ENCODE data around the gene RAB44.

The RAB44 gene

DNA sequence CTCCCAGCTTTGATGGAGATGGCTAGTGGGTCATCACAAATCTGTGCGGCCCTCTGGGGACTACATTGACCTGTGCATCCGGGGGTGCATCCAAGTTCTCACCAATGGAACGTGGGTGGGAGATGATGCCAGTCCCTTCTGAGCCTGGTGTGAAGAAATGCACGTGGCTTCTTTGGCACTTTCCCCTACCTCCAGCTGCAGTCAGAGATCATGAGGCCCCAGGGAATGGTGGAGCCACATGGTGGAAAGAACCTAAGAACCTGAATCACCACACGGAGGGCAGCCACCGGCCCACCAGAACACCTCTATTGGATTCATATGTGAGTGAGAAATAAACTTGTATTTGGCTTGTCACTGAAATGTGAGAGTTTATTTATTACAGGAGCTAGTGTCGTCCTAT, 29.0 kb upstream of the RAB44 start:
- DNase-seq, result no peak

DNA sequence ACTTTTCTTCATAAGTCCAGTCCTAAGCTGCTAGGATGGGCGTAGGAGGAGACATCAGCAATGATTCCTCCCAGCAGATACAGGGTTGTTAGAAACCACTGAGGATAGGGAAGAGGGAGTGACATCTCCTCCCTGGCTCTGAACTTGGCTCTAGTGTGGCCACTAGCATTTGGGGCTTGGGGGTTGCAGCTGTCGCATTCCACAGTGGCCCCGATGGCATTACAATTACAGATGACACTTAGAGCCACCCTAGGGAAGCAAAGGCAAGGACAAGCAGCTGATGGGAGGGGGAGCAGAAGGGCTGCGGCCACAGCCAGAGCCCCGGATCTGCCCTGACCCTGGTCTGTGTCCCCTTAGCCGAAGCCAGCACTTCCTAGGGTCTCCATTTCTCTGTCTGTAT, 28.6 kb upstream of the RAB44 start:
- DNase-seq, result no peak

DNA sequence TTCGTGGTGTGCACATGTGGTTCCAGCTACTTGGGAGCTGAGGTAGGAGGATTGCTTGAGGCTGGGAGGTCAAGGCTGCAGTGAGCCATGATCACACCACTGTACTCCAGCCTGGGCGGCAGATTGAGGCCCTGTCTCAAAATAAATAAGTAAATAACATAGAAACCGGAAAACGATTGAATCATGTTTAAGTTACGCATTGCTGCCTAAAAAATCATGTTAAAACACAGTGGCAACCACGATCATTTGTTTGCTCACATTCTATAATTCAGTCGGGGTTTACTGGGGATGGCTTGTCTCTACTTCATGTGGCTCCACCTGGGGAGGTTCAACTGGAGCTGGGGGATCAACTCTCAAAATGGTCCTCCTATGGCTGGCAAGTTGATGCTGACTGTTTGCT, 27.4 kb upstream of the RAB44 start:
- DNase-seq, result no peak

DNA sequence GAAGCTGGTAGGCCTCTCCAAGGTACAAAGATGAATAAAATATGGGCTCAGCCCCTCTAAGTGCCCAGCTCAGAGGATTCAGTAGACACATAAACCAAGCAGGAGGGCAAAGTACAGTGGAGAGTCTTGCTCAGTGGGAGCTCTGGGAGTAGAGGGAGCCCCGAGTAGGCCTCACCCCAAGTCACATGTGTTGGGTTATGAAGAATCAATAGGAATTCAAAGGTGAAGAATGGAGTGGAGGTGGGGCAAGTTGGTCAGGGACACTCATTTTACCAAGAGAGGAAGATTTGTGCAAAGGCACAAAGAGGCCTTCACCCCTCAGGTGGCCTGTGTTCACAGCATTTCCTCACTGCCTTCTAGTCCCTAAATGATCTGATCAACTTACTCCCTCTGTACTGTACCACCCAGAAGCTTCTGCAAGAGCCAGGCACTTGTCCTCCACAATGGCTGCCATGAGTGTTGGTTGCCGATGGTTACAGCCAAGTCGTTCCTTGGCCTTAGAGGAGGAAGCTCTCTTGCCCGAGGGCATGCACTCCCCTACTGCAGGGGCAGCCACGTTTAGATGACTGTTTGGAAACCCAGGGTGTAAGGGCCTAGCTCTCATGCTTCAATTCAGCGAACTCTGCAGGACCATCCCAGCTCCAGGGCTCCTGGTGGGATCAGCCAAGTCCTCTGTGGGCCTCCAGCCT, 25.8 kb upstream of the RAB44 start:
- no peak for DNase-seq

DNA sequence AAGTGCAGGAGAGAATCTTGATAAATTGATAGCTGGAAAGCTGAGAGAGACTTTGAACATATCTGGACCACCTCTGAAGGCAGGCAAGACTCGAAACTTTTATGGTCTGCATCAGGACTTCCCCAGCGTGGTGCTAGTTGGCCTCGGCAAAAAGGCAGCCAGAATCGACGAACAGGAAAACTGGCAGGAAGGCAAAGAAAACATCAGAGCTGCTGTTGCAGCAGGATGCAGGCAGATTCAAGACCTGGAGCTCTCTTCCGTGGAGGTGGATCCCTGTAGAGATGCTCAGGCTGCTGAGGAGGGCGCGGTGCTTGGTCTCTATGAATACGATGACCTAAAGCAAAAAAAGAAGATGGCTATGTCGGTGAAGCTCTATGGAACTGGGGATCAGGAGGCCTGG, 23.7 kb upstream of the RAB44 start:
- DNase-seq, result no peak

DNA sequence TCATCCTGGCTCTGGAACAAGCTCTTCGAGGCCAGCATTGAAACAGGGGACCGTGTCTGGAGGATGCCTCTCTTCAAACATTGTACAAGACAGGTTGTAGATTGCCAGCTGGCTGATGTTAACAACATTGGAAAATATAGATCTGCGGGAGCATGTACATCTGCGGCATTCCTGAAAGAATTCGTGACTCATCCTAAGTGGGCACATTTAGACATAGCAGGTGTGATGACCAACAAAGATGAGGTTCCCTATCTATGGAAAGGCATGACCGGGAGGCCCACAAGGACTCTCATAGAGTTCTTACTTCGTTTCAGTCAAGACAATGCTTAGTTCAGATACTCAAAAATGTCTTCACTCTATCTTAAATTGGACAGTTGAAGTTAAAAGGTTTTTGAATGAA, 22.7 kb upstream of the RAB44 start:
- no peak for DNase-seq

DNA sequence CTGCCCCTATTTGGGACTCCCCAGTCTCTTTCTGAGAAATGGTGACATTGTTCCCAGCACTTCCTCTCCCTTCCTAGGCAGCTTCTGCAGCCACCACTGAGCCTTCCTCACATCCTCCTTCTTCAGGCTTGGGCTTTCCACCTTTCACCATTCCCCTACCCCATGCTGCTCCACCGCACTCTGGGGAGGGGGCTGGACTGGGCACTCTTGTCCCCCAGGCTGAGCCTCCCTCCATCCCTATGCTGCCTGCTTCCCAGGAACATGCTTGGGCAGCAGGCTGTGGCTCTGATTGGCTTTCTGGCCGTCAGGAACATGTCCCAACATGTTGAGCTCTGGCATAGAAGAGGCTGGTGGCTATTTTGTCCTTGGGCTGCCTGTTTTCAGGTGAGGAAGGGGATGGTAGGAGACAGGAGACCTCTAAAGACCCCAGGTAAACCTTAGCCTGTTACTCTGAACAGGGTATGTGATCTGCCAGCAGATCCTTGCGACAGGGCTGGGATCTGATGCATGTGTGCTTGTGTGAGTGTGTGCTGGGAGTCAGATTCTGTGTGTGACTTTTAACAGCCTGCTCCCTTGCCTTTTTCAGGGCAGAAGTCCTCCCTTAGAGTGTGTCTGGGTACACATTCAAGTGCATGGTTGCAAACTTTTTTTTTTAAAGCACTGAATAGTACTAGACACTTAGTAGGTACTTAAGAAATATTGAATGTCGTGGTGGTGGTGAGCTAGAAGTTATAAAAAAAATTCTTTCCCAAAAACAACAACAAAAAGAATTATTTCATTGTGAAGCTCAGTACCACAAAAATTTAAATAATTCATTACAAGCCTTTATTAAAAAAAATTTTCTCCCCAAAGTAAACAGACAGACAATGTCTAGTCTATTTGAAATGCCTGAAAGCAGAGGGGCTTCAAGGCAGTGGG, 21.2 kb upstream of the RAB44 start:
- no peak for DNase-seq

DNA sequence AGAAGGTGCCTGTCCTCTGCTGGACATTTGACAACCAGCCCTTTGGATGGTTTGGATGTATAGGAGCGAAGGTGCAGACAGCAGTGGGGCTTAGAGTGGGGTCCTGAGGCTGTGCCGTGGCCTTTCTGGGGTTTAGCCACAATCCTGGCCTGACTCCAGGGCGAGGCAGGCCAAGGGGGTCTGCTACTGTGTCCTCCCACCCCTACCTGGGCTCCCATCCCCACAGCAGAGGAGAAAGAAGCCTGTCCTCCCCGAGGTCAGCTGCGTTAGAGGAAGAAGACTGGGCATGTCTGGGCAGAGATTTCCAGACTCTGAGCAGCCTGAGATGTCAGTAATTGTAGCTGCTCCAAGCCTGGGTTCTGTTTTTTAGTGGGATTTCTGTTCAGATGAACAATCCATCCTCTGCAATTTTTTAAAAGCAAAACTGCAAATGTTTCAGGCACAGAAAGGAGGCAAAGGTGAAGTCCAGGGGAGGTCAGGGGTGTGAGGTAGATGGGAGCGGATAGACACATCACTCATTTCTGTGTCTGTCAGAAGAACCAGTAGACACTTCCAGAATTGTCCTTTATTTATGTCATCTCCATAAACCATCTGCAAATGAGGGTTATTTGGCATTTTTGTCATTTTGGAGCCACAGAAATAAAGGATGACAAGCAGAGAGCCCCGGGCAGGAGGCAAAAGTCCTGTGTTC, 20.4 kb upstream of the RAB44 start:
- DNase-seq, result no peak

DNA sequence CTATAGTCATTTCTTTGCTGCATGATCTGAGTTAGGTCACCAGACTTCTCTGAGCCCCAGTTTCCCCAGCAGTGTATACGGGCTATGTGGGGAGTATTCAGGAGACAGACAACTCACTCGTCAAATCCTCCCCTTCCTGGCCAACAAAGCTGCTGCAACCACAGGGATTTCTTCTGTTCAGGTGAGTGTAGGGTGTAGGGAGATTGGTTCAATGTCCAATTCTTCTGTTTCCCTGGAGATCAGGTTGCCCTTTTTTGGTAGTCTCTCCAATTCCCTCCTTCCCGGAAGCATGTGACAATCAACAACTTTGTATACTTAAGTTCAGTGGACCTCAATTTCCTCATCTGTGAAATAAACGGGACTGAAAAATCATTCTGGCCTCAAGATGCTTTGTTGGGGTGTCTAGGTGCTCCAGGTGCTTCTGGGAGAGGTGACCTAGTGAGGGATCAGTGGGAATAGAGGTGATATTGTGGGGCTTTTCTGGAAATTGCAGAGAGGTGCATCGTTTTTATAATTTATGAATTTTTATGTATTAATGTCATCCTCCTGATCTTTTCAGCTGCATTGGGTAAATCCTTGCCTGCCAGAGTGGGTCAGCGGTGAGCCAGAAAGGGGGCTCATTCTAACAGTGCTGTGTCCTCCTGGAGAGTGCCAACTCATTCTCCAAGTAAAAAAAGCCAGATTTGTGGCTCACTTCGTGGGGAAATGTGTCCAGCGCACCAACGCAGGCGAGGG, 19.7 kb upstream of the RAB44 start:
- no peak for DNase-seq

DNA sequence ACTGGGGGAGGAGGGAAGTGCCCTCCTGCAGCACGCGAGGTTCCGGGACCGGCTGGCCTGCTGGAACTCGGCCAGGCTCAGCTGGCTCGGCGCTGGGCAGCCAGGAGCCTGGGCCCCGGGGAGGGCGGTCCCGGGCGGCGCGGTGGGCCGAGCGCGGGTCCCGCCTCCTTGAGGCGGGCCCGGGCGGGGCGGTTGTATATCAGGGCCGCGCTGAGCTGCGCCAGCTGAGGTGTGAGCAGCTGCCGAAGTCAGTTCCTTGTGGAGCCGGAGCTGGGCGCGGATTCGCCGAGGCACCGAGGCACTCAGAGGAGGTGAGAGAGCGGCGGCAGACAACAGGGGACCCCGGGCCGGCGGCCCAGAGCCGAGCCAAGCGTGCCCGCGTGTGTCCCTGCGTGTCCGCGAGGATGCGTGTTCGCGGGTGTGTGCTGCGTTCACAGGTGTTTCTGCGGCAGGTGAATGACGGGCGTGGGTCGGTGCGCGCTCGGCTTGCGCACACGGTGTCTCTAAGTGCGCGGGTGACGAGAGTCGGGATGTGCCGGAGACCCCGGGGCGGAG, 19.1 kb upstream of the RAB44 start, which contains the start of gene CDKN1A:
Gene CDKN1A (plus strand): TSS at position 227 of the 555 bp plus-strand sequence. CDS start 5,388 bp downstream, outside the sequence.
- peak; percentile 54 for DNase-seq

DNA sequence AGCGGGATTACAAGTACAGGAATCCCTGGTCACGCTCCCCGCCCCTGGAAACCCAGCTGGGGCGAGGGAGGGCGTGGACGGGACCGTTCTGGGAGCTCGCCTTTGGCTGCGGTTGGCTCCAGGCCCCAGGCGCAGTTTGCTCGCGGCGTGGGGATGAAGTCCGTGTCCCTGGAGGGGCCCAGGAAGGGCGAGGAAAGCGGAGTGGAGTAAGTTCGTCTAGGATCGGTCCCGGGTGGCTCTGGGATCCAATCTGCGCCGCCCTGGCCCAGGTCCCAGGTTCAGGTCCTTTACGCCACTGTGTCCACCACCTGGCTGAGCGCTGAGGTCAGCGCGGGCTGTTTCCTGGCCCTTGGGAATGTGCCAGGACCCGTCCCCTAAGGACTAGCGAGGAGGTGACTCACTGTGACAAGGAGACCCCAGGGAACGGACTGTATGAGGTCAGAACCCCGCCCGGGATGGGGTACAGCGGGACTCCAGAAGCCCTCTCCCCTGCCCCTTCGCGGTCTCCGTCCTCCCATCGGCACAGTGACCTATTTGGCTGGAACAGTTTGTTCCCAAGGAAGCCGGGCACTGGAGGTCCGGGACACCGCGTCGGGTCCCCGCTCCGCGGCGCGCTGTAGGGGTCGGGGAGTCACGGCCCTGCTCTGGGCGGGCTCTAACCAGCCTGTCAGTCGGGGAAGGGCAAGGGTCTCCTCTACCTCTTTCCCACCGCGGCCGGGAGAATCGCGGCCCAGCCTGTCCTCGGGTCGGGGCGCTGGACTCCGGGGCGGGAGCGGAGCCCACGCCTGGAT, 18.4 kb upstream of the RAB44 start:
- peak; percentile 11 for DNase-seq

DNA sequence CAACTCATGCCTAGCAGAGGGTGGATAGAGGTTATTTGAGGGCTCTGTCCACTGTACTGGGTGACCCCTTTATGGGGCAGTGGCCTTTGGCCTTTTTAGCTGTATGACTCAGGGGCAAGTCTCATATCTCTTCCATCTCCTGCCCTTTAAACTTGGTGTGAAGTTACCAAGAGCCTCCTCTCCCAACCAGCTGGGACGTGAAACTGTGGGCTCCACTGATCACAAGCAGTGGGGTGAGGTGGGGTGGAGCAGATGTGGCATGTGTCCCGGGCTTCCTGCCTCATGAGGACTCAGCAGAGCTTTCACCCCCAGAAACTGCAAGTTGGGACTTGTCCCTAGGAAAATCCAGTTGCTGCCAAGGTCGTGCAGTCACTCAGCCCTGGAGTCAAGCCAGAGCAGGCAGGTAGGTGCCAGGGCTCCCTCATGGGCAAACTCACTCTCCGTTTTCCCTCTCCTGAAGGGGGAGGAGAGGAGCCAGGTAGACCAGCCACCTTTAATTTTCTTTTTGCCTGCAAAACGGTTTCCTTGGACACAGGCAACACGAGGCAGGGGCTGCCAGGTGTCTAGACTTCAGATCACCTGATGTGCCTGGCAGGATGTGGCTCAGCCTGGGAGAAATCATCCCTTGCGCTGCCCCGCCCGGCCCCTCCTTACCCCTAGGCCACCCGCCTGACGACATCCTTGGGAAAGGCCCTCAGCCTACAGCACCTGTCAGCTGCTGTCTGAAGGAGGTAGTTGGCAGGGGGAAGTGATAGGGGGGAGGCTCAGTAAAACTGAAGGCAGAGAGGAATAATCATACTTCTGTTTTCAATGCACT, 15.1 kb upstream of the RAB44 start:
- peak; percentile 21 for DNase-seq

DNA sequence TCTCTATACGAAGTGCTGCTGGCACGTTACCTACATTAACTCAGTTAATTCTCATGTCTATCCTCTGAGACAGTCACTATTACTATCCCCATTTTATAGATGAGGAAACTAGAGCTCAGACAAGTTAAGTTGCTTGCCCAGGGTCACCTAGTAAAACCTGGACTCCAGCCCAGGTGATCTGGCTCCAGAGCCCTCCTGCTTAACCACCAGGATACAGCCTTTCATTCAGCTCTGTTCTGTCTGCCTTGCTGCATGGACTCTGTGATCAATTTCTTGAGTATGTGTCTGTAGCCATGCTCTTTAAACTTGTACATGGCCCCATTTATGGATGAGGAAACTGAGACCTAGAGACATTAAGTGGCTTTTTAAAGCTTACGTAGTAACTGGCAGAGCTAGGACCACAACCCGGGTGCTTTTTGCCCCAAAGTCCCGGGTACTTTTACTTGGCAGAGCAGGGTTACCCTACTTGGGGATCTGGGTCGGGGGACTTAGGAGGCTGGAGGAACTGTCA, 14.4 kb upstream of the RAB44 start:
- DNase-seq, result no peak

DNA sequence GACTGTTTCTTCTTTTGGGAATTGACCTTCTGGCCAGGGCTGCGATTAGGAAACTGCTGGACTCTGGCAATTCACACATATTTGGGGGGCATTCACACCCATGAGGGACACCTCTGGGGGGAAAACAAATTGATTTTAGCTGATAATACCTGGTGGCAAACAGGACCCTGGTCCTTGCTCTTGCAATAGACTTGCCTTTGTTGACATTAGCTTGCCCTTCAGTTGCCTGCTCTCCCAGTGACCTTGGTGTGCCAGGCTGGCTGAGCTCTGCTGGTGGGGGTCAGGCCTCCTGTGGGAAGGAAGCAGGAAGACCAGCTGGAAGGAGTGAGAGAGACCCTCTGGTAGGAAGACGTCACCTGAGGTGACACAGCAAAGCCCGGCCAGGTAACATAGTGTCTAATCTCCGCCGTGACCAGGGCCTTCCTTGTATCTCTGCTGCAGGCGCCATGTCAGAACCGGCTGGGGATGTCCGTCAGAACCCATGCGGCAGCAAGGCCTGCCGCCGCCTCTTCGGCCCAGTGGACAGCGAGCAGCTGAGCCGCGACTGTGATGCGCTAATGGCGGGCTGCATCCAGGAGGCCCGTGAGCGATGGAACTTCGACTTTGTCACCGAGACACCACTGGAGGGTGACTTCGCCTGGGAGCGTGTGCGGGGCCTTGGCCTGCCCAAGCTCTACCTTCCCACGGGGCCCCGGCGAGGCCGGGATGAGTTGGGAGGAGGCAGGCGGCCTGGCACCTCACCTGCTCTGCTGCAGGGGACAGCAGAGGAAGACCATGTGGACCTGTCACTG, 13.8 kb upstream of the RAB44 start:
- DNase-seq, result no peak

DNA sequence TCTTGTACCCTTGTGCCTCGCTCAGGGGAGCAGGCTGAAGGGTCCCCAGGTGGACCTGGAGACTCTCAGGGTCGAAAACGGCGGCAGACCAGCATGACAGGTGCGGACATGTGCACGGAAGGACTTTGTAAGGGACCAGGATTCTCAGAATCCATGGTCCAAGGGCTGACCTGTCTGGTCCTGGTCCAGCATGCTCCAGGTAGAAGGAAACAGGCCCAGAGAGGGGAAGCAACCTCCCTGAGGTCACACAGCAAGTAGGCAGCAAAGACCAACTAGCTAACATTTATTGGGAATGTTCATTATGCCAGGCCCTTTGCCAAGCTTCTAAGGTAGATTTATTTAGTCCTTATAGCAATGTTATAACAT, 13.2 kb upstream of the RAB44 start:
- no peak for DNase-seq

DNA sequence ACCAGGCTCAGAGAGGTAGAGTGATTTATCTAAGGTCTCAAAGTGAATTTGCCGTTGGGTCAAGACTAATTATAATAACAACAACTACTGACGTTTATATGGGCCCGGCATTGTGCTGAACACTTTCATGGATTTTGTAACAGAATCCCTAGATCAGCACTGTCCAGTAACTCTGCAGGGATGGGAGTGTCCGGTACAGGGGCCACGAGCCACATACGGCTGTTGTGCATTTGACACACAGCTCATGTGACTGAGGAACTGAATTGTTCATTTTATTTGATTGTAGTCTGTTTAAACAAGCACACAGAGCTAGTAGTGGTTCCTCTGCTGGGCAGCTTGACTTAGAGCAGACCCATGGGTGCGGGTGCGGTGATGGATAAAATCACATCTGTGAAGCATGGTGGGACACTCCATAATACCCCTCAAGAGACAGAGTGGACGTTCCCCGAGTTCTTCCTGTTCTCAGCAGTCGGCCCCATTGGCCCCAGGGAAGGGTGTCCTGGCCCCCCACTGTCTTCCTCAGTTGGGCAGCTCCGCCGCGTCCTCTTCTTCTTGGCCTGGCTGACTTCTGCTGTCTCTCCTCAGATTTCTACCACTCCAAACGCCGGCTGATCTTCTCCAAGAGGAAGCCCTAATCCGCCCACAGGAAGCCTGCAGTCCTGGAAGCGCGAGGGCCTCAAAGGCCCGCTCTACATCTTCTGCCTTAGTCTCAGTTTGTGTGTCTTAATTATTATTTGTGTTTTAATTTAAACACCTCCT, 12.3 kb upstream of the RAB44 start:
- DNase-seq, result no peak

DNA sequence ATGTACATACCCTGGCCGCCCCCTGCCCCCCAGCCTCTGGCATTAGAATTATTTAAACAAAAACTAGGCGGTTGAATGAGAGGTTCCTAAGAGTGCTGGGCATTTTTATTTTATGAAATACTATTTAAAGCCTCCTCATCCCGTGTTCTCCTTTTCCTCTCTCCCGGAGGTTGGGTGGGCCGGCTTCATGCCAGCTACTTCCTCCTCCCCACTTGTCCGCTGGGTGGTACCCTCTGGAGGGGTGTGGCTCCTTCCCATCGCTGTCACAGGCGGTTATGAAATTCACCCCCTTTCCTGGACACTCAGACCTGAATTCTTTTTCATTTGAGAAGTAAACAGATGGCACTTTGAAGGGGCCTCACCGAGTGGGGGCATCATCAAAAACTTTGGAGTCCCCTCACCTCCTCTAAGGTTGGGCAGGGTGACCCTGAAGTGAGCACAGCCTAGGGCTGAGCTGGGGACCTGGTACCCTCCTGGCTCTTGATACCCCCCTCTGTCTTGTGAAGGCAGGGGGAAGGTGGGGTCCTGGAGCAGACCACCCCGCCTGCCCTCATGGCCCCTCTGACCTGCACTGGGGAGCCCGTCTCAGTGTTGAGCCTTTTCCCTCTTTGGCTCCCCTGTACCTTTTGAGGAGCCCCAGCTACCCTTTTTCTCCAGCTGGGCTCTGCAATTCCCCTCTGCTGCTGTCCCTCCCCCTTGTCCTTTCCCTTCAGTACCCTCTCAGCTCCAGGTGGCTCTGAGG, 11.5 kb upstream of the RAB44 start:
- no peak for DNase-seq

Measured in activated T-cell treated with anti-CD3 and anti-CD28 coated beads for 4 hours (primary cell).